ENCODE measurements around the gene C11orf42.

Gene C11orf42

GRCh38 chr11:6205366-6205765 lies at the start of gene C11orf42:
Gene C11orf42, plus strand, starts transcription at chr11:6205557. Its CDS starts 59 bp downstream, at chr11:6205616.
- no peak for DNase-seq (ENCODE audit: low read depth)

- DNase-seq (ENCODE audit: low read depth), result no peak
Measured at GRCh38 chr11:6156628-6157359, 48.6 kb upstream of the C11orf42 start.

DNA sequence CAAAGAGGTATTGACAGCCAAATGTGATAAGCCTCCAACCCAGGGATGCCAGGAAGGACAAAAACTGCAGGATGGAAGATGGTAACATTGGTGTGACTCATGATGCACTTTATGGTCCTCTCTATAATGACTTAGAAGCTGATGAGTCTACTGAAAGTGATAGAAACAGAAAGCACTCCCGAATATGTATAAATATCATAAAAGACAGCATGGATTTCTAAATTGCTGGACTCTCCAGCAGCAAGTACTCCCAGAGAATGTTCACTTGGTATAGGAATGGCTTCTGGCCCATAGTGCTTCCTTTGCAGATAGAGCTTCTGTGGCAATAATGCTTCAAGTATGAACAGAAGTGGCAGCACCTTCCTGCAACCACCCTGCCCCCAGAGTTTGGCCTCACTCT lies 35.1 kb upstream of the C11orf42 start, which contains the start of gene OR52B2:
TSS of gene OR52B2 (minus strand) at position 101 of the 400 bp plus-strand sequence. CDS start at position 101, 0 bp downstream.
- no peak for DNase-seq (ENCODE audit: low read depth)

- no peak for DNase-seq (ENCODE audit: low read depth)
Measured at GRCh38 chr11:6175440-6175839, 29.9 kb upstream of the C11orf42 start.

- no peak for DNase-seq (ENCODE audit: low read depth)
Measured at GRCh38 chr11:6191742-6192141, 13.6 kb upstream of the C11orf42 start.

DNA sequence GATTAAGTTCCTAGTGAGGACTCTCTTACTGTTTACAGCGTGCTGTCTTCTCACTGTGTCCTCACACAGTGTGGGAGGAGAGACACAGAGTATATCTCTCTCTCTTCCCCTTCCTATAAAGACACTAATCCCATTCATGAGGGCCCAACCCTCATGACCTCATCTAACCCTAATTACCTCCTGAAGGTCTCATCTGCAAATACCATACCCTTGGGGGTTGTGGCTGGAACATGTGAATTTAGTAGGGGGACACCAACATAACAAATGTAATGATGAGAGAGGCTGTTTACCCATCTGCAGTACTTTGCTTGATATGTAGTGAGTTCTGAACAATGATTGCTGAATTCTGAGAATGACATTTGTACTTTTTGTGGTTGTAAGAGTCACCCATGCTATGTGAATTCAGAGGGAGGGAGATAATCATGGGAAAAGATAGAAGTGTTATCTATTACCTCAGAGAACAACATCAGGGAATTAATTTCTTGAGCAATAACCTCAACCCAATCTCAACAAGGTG lies 11.2 kb upstream of the C11orf42 start:
- no peak for DNase-seq (ENCODE audit: low read depth)

GRCh38 chr11:6196396-6196795 lies 9.0 kb upstream of the C11orf42 start:
- no peak for DNase-seq (ENCODE audit: low read depth)

GRCh38 chr11:6197466-6198200 lies 7.7 kb upstream of the C11orf42 start:
- DNase-seq (ENCODE audit: low read depth), result no peak

DNA sequence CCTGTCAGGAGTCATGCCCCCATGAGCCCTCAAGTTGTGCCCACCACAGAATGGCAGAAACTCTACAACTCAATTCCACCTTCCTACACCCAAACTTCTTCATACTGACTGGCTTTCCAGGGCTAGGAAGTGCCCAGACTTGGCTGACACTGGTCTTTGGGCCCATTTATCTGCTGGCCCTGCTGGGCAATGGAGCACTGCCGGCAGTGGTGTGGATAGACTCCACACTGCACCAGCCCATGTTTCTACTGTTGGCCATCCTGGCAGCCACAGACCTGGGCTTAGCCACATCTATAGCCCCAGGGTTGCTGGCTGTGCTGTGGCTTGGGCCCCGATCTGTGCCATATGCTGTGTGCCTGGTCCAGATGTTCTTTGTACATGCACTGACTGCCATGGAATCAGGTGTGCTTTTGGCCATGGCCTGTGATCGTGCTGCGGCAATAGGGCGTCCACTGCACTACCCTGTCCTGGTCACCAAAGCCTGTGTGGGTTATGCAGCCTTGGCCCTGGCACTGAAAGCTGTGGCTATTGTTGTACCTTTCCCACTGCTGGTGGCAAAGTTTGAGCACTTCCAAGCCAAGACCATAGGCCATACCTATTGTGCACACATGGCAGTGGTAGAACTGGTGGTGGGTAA lies 6.1 kb upstream of the C11orf42 start, which contains the start of gene OR52W1:
TSS of gene OR52W1 (plus strand) at position 51 of the 637 bp plus-strand sequence. CDS start at position 51, 0 bp downstream.
- DNase-seq (ENCODE audit: low read depth), result no peak

GRCh38 chr11:6200975-6201374 lies 4.4 kb upstream of the C11orf42 start:
- no peak for DNase-seq (ENCODE audit: low read depth)

DNA sequence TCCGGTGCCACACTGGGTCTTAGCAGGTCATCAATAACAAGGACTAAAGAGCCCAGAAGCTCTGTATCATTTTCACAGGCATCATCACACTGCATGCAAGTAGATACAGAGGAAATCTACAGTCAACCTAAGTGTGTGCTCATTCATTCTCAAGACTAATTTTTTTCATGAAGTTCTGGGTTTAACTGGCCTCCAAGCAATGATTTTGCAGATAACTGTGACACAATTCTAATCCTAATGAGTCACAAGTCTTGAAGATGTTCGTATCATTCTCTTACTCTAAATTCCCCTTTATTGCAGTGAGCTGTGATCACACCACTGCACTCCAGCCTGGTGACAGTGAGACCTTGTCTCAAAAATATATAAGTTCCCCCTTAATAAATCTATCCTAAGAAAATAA lies 3.9 kb upstream of the C11orf42 start:
- DNase-seq (ENCODE audit: low read depth), result no peak

GRCh38 chr11:6202041-6202440 lies 3.3 kb upstream of the C11orf42 start:
- DNase-seq (ENCODE audit: low read depth), result no peak

DNA sequence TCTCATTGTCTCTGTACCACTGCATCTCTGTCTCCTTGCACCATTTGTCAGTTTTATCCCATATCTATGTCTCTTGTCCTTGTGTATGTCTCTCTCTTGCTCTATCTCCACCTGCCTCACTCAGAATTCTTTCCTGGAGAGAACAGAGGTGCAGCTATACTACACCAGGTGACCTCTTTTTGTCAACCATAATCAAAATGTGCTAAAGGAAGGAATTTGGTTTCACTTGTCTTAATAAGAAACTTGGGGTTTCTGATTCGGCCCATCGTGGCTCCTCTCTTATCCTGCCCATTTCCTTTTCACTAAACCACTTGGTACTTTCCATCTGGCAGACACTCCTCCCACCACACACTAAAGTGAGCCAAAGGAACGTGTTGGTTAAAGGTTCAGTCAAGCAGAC lies 2.0 kb upstream of the C11orf42 start:
- no peak for DNase-seq (ENCODE audit: low read depth)

DNA sequence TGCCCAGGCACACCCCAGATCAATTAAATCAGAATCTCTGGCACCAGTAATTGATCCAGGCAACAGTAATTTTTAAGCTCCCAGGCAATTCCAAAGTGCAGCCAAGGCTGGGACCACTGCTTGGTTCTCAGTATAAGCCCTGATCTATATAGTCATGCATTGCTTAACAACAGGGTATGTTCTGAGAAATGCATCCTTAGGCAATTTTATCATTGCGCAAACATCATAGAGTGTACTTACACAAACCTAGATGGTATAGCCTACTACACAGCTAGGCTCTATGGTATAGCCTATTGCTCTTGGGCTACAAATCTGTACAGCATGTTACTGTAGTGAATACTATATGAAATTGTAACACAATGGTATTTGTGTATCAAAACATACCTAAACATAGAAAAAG lies 651 bp upstream of the C11orf42 start:
- DNase-seq (ENCODE audit: low read depth), result peak; percentile 19

GRCh38 chr11:6206456-6207180 lies 1.3 kb downstream of the C11orf42 start:
- no peak for DNase-seq (ENCODE audit: low read depth)

GRCh38 chr11:6209801-6210200 lies 4.4 kb downstream of the C11orf42 start:
- DNase-seq (ENCODE audit: low read depth), result no peak

DNA sequence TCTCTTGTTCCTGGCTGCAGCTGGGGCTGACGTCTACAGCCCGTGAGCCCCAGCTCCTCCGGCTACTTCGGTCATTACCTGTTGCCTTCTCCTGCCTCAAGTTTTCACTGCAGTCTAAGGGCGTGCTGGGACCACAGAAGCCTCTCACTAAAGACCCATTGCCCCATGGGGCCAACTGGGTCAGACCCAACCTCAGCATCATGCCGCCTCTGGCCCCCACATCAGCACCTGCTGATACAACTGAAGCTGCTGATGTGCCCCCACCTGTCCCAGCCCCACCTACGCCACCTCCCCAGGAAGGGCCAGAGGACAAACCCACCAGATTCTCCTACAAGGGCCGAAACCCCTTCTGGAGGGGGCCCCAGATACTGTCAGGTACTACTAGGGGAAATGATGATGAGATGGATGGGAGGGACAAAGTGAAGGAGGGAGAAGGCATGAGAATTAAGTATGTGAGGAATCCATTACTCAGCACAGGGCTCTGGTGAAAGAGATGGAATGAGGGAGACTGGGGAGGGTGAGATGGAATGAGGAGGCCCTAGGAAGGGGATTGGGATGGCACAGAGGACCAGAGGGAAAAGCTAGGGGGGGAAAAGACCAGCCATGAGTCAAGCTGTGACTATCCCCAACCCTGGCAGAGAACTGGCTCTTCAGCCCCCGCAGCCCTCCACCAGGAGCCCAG lies 5.1 kb downstream of the C11orf42 start:
- DNase-seq (ENCODE audit: low read depth), result no peak

- no peak for DNase-seq (ENCODE audit: low read depth)
Measured at GRCh38 chr11:6214530-6214929, 9.2 kb downstream of the C11orf42 start.

- DNase-seq (ENCODE audit: low read depth), result no peak
Measured at GRCh38 chr11:6216501-6216900, 11.1 kb downstream of the C11orf42 start.

DNA sequence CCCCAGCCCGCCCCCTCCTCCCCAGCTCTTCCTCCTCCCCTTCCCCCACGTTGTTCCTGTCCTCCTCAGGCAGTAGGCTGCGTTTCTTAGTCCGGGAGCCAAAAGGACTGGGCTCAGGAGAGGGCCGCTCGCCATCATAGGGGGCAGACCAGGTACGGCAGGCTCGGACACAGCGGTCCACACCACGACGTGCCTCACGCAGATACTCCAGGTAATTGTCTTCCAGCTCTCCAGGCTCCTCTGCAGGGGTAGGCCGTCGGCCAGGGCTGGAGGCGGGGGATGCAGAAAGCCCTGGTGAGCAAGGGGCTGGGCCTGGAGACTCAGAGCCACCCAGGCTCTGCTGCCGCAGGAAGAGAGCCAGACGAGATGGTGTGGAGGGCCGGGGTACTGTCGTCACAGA lies 12.4 kb downstream of the C11orf42 start:
- no peak for DNase-seq (ENCODE audit: low read depth)

GRCh38 chr11:6219359-6219758 lies 14.0 kb downstream of the C11orf42 start:
- peak; percentile 91 for DNase-seq (ENCODE audit: low read depth)

Data from fibroblast of gingiva (primary cell).